K562 treated with DMSO at 1 percent for 48 hours (cell line): ENCODE results near the gene CX3CR1. TPM values are rescaled to one million over a fixed set of nuclear protein-coding genes. Genes with fewer than 3 reads are reported as not detected.

Experiments
- total RNA-seq: library from RNA; unstranded; fragments of 300-600 nt; gene quantifications from 2 replicates; pipeline ENCODE4 v1.2.3, GENCODE V29; 2022; ENCODE audit warnings: low replicate concordance; ENCODE audit errors: extremely low read depth

CX3CR1 gene
- not detected in 2 replicates for total RNA-seq

GRCh38 chr3:39279745-39280517, at the start of gene CX3CR1:
Gene CX3CR1, minus strand, starts transcription at chr3:39280036. Its CDS starts 13,527 bp downstream, at chr3:39266509.

GRCh38 chr3:39329493-39329892, 49.7 kb upstream of the CX3CR1 start, which contains the start of gene CCR8:
Gene CCR8, plus strand, starts transcription at chr3:39329709. Its CDS starts 2,623 bp downstream, at chr3:39332332.

Other genes with a start within 250 kb of the CX3CR1 start
- not detected in 2 replicates for gene SCN11A, start 228.1 kb downstream of the CX3CR1 start, total RNA-seq
- not detected in 2 replicates for gene WDR48, start 228.0 kb downstream of the CX3CR1 start, total RNA-seq
- not detected in 2 replicates for gene GORASP1, start 172.4 kb downstream of the CX3CR1 start, total RNA-seq
- gene TTC21A, start 172.4 kb downstream of the CX3CR1 start, total RNA-seq = not detected in 2 replicates
- gene CSRNP1, start 126.4 kb downstream of the CX3CR1 start, total RNA-seq = 157 TPM in 1 of 2 replicates, not detected in the other
- not detected in 2 replicates for gene XIRP1, start 87.4 kb downstream of the CX3CR1 start, total RNA-seq
- gene CCR8, start 49.7 kb upstream of the CX3CR1 start, total RNA-seq = not detected in 2 replicates
- not detected in 2 replicates for gene SLC25A38, start 103.3 kb upstream of the CX3CR1 start, total RNA-seq
- 1,766 TPM in 1 of 2 replicates, not detected in the other for gene RPSA, start 126.7 kb upstream of the CX3CR1 start, total RNA-seq
- not detected in 2 replicates for gene MOBP, start 187.6 kb upstream of the CX3CR1 start, total RNA-seq